Endometrial microvascular endothelial cells (primary cell): ENCODE results near the gene SAMD15. TPM values are rescaled to one million over a fixed set of nuclear protein-coding genes. Genes with fewer than 3 reads are reported as not detected.

Experiments
- in situ Hi-C: cut with HindIII; loops from 2 replicates; pipeline ENCODE4 v1.10.0; 2017; ENCODE audit warnings: low sequenced_read_pairs, low pct_unique_long_range_greater_than_20kb; ENCODE audit errors: inconsistent ontology term
- total RNA-seq: library from RNA; depleted of rRNA; stranded (reverse); fragments of >200 nt; gene quantifications from one replicate; pipeline ENCODE4 v1.2.3, GENCODE V29; 2015; ENCODE audit errors: inconsistent ontology term

The SAMD15 gene
- total RNA-seq, 1 donor from 2014 or later: 0.65 TPM

- in situ Hi-C loops: no loop called here
Observed at GRCh38 chr14:77438596-77438995, 61.4 kb downstream of the SAMD15 start.

GRCh38 chr14:77439861-77440260 lies 62.7 kb downstream of the SAMD15 start:
- in situ Hi-C loops: no loop called here

Other genes with a start within 250 kb of the SAMD15 start
- not detected for gene ZDHHC22, start 235.6 kb upstream of the SAMD15 start, total RNA-seq
- not detected for gene TMEM63C, start 195.6 kb upstream of the SAMD15 start, total RNA-seq
- not detected for gene NGB, start 106.2 kb upstream of the SAMD15 start, total RNA-seq
- 16.4 TPM for gene POMT2, start 56.5 kb upstream of the SAMD15 start, total RNA-seq
- gene GSTZ1, start 56.3 kb upstream of the SAMD15 start, total RNA-seq: 20.1 TPM
- 12.2 TPM for gene TMED8, start 285 bp upstream of the SAMD15 start, total RNA-seq
- gene NOXRED1, start 46.1 kb downstream of the SAMD15 start, total RNA-seq: not detected
- 24.0 TPM for gene VIPAS39, start 80.2 kb downstream of the SAMD15 start, total RNA-seq
- 289 TPM for gene AHSA1, start 80.7 kb downstream of the SAMD15 start, total RNA-seq
- gene ISM2, start 121.4 kb downstream of the SAMD15 start, total RNA-seq: not detected
- gene SPTLC2, start 239.3 kb downstream of the SAMD15 start, total RNA-seq: 43.7 TPM